Panc1 (cell line): ENCODE results near the gene OSBPL8. TPM values are rescaled to one million over a fixed set of nuclear protein-coding genes. Genes with fewer than 3 reads are reported as not detected.

Experiments used
- ATAC-seq: fragments of 200-7000 bp; cut with Tn5 transposase; 2 replicates; pipeline ENCODE4 v1.9.1; 2020; ENCODE audit warnings: mild to moderate bottlenecking, moderate library complexity
- BruUV-seq: library from RNA; stranded (reverse); fragments of 400-500 nt; replicated peaks from 2 replicates; lab custom pipeline; 2021; lab: Mats Ljungman, UMichigan
- CTCF ChIA-PET: fragments of 300-600 bp; sonication (Branson Sonifier 250); formaldehyde crosslinking; loops from one replicate; lab custom pipeline; 2022; ENCODE audit warnings: antibody characterized with exemption; lab: Charles Lee
- POLR2A ChIA-PET: fragments of 300-600 bp; sonication (Branson Sonifier 250); formaldehyde crosslinking; loops from one replicate; lab custom pipeline; 2022; ENCODE audit warnings: antibody characterized with exemption; lab: Charles Lee
- DNase-seq: peaks from one replicate; pipeline ENCODE4 v3.0.0-alpha.2; 2010; ENCODE audit warnings: low read depth, low spot score
- H3K27ac ChIP-seq: 2 replicates; pipeline ENCODE4 v1.5.1; 2011; ENCODE audit warnings: mild to moderate bottlenecking, low read length, inconsistent platforms
- H3K27me3 ChIP-seq: fragments of 200-500 bp; sonication (Bioruptor generic); 2 replicates; pipeline ENCODE4 v1.6.0; 2014; ENCODE audit warnings: low read length, inconsistent platforms; ENCODE audit not compliant: control insufficient read depth, insufficient read depth
- H3K36me3 ChIP-seq: fragments of 200-500 bp; sonication (Bioruptor generic); 2 replicates; pipeline ENCODE4 v1.5.1; 2014; ENCODE audit warnings: inconsistent platforms, mild to moderate bottlenecking, low read length, moderate library complexity; ENCODE audit not compliant: control insufficient read depth, insufficient read depth
- H3K4me1 ChIP-seq: 2 replicates; pipeline ENCODE4 v1.5.1; 2011; ENCODE audit warnings: inconsistent platforms, mild to moderate bottlenecking, low read length, moderate library complexity; ENCODE audit not compliant: control insufficient read depth, insufficient read depth
- H3K4me3 ChIP-seq, 2 experiments: 2 replicates each; pipeline ENCODE4 v1.5.1; 2011 to 2012; ENCODE audit warnings: low read depth in 2 of 2, low read length in 2 of 2, mild to moderate bottlenecking in 2 of 2, inconsistent platforms in 1 of 2, moderate library complexity in 1 of 2
- H3K9me3 ChIP-seq: fragments of 200-500 bp; sonication (Bioruptor generic); 2 replicates; pipeline ENCODE4 v1.5.1; 2014; ENCODE audit warnings: low read depth, mild to moderate bottlenecking, inconsistent platforms, low read length, moderate library complexity; ENCODE audit not compliant: control insufficient read depth, insufficient read depth
- POLR2AphosphoS5 ChIP-seq: IDR thresholded peaks from 2 replicates; pipeline ENCODE4 v1.6.1; 2012; ENCODE audit warnings: mild to moderate bottlenecking, low read depth, low read length, moderate library complexity
- REST ChIP-seq, 2 experiments: IDR thresholded peaks; 2 replicates each; pipeline ENCODE4 v1.6.1; 2011 to 2012; ENCODE audit warnings: low read depth in 2 of 2, control low read depth in 1 of 2, low read length in 1 of 2, mild to moderate bottlenecking in 1 of 2, moderate library complexity in 1 of 2; ENCODE audit not compliant: insufficient read depth in 1 of 2
- SIN3A ChIP-seq: IDR thresholded peaks from 2 replicates; pipeline ENCODE4 v1.6.1; 2012; ENCODE audit warnings: low read depth, mild to moderate bottlenecking, low read length, moderate library complexity, borderline replicate concordance; ENCODE audit not compliant: insufficient read depth
- TCF7L2 ChIP-seq: IDR thresholded peaks from 2 replicates; pipeline ENCODE4 v1.6.1; 2011; ENCODE audit warnings: mild to moderate bottlenecking, low read depth, low read length, inconsistent platforms
- in situ Hi-C: cut with HindIII; loops from 2 replicates; pipeline ENCODE4 v1.10.0; 2016; ENCODE audit warnings: low sequenced_read_pairs, low pct_unique_long_range_greater_than_20kb
- intact Hi-C: fragments of 100-400 bp; cut with micrococcal nuclease; formaldehyde crosslinking; loops from one replicate; pipeline ENCODE4 v1.10.0; 2022; ENCODE audit not compliant: unreplicated experiment
- total RNA-seq: library from RNA; stranded (reverse); gene quantifications from one replicate; pipeline ENCODE4 v1.2.1, GENCODE V29; 2021; ENCODE audit not compliant: unreplicated experiment
- TF ChIP-seq, protein P1 (sequence below): fragments of 450-650 bp; IDR thresholded peaks from 2 replicates; pipeline ENCODE4 v1.5.1; 2017; ENCODE audit warnings: mild to moderate bottlenecking

OSBPL8 gene
- total RNA-seq, 1 experiment from 2014 or later: 76.9 TPM

- DNase-seq: no peak
- TF ChIP-seq REST (IDR thresholded peaks at IDR 0.05; ENCODE audit: insufficient read depth in 1 of 2, low read depth in 2 of 2, low read length in 1 of 2) (no peak), POLR2AphosphoS5 (no peak), SIN3A (no peak), TCF7L2 (no peak)
- TF ChIP-seq, protein P1, sequence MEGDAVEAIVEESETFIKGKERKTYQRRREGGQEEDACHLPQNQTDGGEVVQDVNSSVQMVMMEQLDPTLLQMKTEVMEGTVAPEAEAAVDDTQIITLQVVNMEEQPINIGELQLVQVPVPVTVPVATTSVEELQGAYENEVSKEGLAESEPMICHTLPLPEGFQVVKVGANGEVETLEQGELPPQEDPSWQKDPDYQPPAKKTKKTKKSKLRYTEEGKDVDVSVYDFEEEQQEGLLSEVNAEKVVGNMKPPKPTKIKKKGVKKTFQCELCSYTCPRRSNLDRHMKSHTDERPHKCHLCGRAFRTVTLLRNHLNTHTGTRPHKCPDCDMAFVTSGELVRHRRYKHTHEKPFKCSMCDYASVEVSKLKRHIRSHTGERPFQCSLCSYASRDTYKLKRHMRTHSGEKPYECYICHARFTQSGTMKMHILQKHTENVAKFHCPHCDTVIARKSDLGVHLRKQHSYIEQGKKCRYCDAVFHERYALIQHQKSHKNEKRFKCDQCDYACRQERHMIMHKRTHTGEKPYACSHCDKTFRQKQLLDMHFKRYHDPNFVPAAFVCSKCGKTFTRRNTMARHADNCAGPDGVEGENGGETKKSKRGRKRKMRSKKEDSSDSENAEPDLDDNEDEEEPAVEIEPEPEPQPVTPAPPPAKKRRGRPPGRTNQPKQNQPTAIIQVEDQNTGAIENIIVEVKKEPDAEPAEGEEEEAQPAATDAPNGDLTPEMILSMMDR: no peak
- Histone ChIP-seq H3K9me3 (peaks cover 22% of the 10 kb centered on the region; the same call in 1 of the 2 replicates), H3K27ac (no peak overlapping the region), H3K36me3 (no peaks in the 10 kb centered on the region), H3K27me3 (no peaks in the 10 kb centered on the region), H3K4me1 (peaks cover 15% of the 10 kb centered on the region), H3K4me3 (no peak overlapping the region)
- POLR2A ChIA-PET: no interaction called here
- no TSS peak for BruUV-seq
- in situ Hi-C loops (no loop called here), intact Hi-C loops (no loop called here)
- no peak for ATAC-seq
- CTCF ChIA-PET: no interaction called here
These were observed 133.4 kb downstream of the OSBPL8 start for GRCh38 chr12:76426160-76426559.

DNA sequence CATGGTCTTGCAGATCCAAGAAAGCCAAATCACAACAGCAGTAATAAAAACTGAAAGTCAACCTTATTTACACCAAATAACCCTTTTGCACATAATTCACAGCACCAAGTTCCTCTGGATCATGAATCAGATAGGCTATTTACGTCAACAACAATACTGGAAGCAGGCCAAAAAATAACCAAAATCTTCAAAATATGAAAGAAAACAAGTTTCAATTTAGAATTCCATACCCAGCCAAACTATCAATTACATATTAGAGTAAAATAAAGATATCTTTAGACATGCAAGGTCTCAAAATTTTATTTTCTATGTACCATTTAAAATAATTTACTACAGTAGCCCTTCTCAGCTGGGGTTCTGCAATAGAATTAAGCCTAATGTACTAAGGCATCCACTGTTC, 134.6 kb downstream of the OSBPL8 start:
- Histone ChIP-seq H3K4me3 (no peak overlapping the region), H3K27me3 (no peaks in the 10 kb centered on the region), H3K36me3 (no peaks in the 10 kb centered on the region), H3K27ac (no peak overlapping the region), H3K4me1 (peaks cover 18% of the 10 kb centered on the region), H3K9me3 (peaks cover 22% of the 10 kb centered on the region; the same call in 1 of the 2 replicates)
- intact Hi-C loops: no loop called here
- no peak for DNase-seq
- no peak for TF ChIP-seq SIN3A
- TF ChIP-seq TCF7L2: no peak
- TF ChIP-seq, protein P1: no peak
- no peak for TF ChIP-seq POLR2AphosphoS5
- no peak for TF ChIP-seq REST (IDR thresholded peaks at IDR 0.05; ENCODE audit: insufficient read depth in 1 of 2, low read depth in 2 of 2, low read length in 1 of 2)
- no TSS peak for BruUV-seq
- POLR2A ChIA-PET: no interaction called here
- in situ Hi-C loops: no loop called here
- no peak for ATAC-seq
- CTCF ChIA-PET: no interaction called here
